Stomach (tissue), 4 donors: Measurements from ENCODE around the gene TYMS.

Experiments used
- CTCF ChIP-seq, 7 experiments: fragments of 450-650 bp in 4 of 7; fragments of 200-600 bp in 3 of 7; sonication (generic) in 3 of 7; IDR thresholded peaks; one replicate each; pipeline ENCODE4 v1.5.1; 2016 to 2019; ENCODE audit warnings: antibody characterized with exemption in 7 of 7, control low read depth in 2 of 7, mild to moderate bottlenecking in 1 of 7
- POLR2A ChIP-seq, 4 donors: fragments of 450-650 bp; IDR thresholded peaks; one replicate each; pipeline ENCODE4 v1.6.1; 2016; ENCODE audit warnings: antibody characterized with exemption in 4 of 4, control low read depth in 2 of 4, mild to moderate bottlenecking in 1 of 4, moderate library complexity in 1 of 4
- POLR2AphosphoS5 ChIP-seq, 3 donors: sonication (generic); formaldehyde crosslinking; IDR thresholded peaks; one replicate each; pipeline ENCODE4 v1.6.1; 2016; ENCODE audit warnings: antibody characterized with exemption in 3 of 3

DNA sequence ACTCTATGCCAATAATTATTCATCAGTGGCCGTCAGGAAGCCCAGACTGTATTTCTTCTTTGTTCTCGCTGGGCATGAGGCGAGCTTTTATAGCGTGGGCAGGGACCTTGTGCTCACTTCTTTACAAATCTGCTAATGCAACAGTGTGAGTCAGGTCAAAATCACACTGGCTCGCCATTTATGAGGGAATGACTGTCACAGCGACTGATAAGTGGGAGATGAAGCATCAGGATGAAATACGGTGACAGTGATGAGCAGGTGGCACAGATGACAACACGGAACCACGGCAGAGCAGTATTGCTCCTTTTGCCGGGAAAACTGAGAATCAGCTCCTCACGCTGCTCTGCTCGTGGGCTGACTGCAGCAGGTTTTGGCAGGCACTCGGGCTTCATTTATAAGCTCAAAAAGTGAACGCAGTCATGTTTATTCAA lies 20.5 kb downstream of the TYMS start:
- TF ChIP-seq CTCF (IDR thresholded peaks at IDR 0.05) (no peak), POLR2AphosphoS5 (IDR thresholded peaks at IDR 0.05) (no peak), POLR2A (IDR thresholded peaks at IDR 0.05) (no peak)
